ES-I3 (cell line): ENCODE data around the gene TCP10L.
A peak's percentile ranks its signal among the peaks of the same experiment; 100 is the strongest.
"Not testable (repeated sequence)": the region's sequence is repeated elsewhere in the genome, so short reads cannot be mapped to it uniquely, and the experiment has no call there.

Source experiments
- H3K36me3 ChIP-seq: 2 replicates; pipeline ENCODE4 v1.6.1; 2013; ENCODE audit warnings: mild to moderate bottlenecking, low read length, control low read depth, moderate library complexity; ENCODE audit not compliant: insufficient read depth
- H3K4me1 ChIP-seq: 2 replicates; pipeline ENCODE4 v1.6.1; 2013; ENCODE audit warnings: mild to moderate bottlenecking, control low read depth, low read length; ENCODE audit not compliant: insufficient read depth
- H3K9ac ChIP-seq: 2 replicates; pipeline ENCODE4 v1.6.1; 2013; ENCODE audit warnings: low read depth, mild to moderate bottlenecking, low read length, moderate library complexity
- H3K9me3 ChIP-seq: 2 replicates; pipeline ENCODE4 v1.6.1; 2013; ENCODE audit warnings: mild to moderate bottlenecking, low read length, moderate library complexity; ENCODE audit not compliant: control insufficient read depth, insufficient read depth

TCP10L gene, protein sequence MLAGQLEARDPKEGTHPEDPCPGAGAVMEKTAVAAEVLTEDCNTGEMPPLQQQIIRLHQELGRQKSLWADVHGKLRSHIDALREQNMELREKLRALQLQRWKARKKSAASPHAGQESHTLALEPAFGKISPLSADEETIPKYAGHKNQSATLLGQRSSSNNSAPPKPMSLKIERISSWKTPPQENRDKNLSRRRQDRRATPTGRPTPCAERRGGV

DNA sequence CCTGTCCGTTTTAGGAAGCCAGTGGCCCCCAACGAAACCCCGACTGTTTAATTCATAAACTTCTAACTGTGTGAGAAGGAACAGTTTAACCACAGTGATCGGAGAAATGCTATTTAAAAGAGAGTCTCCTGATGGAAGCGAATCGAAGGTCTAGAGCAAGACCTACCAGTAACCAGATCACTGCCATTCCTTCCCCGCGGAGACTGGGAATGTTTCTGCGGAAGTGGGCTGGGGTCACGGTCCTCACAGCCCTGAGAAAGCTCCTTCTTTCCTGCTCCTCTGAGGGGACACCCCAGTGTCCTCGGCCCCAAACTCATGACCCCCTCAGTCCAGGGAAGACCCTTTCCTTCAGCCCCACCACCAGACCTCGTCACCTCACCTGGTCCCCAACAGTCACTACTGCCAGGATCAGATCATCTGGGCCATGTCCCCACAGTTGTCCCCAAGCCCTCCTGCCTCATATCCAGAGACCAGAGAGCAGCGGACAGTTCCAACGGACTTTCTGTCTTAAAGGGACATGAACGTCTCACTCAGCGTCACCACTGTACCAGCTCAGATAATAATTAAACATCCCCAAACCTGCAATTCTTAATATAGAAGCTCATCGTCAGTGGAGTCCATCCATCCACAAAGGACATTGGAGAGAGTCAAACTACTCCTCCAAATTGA is at the start of gene TCP10L:
TSS of gene TCP10L (minus strand) at position 482 of the 669 bp plus-strand sequence. CDS start 1,219 bp downstream, outside the sequence.
- no peaks in the 10 kb centered on the region for H3K9me3 ChIP-seq
- no peaks in the 10 kb centered on the region for H3K36me3 ChIP-seq
- H3K9ac ChIP-seq = no peak within 1 kb of the TSS
- no peaks in the 10 kb centered on the region for H3K4me1 ChIP-seq

DNA sequence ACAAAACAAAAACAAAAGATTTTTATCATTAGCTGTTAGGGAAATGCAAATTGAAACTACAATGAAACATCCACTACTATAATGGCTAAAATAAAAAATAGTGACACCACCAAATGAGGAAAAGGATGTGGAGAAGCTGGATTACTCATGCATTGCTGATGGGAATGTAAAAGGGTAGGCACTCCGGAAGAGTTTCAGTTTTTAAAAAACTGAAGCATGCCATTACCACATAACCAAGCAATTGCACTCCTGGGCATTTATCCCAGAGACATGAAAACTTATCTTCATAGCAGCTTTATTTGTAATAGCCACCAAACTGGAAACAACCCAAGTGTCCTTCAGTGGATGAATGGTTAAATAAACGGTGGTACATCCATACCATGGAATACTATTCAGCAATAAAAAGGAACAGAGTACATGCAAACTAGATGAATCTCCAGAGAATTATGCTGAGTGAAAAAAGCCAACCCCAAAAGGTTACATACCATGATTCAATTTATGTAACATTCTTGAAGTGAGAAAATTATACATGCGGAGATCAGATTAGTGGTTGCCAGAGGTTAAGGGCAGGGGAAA is 41.4 kb upstream of the TCP10L start:
- no peak overlapping the region for H3K9ac ChIP-seq
- no peaks in the 10 kb centered on the region for H3K4me1 ChIP-seq
- no peaks in the 10 kb centered on the region for H3K9me3 ChIP-seq
- H3K36me3 ChIP-seq = no peaks in the 10 kb centered on the region

DNA sequence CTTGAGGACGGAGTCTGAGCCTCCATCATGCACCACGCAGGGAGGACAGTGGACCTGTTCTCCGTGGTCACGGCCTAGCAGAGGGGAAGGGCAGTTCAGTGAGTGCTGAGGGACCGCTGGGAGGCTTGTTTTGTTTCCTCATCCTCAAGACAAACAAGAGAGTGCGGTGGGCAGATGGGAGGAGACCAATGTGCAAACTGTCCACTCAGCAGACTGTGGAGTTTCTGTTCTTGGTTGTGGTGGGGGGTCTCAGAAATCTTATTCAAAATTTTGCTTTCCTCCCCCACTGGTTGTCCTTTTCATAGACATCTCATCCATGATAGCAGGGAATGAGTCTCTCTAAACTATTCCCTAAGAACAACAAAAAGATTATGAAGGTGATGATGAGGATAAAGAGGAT is 32.9 kb upstream of the TCP10L start:
- H3K9me3 ChIP-seq, H3K36me3 ChIP-seq, H3K9ac ChIP-seq, H3K4me1 ChIP-seq: not testable (repeated sequence)

DNA sequence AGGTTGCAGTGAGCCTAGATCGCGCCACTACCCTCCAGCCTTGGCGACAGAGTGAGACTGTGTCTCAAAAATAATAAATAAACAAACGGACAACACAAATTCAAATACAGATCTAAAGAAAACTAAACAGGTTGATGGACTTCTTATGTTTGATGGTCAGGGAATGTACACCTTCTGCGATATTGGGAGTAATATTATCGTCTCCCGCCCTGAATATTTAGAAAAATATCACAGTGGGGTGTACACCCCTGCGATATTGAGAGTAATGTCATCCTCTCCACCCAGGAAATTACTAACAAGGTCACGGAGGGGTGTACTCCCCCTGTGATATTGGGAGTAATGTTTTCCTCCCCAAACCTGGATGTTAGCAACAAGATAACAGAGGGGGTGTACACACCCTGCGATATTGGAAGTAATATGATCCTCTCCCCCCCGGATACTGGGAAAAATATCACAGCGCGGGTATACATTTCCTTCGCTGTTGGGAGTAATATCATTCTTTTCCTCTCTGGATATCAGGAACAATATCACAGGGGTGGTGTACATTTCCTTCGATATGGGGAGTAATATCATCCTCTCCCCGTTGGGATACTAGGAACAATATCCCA is 28.2 kb upstream of the TCP10L start:
- Histone ChIP-seq H3K4me1 (no peaks in the 10 kb centered on the region), H3K9me3 (no peaks in the 10 kb centered on the region), H3K36me3 (peaks cover 4% of the 10 kb centered on the region; the same call in 1 of the 2 replicates), H3K9ac (peak overlapping the region; percentile 96; the same call in 1 of the 2 replicates)

DNA sequence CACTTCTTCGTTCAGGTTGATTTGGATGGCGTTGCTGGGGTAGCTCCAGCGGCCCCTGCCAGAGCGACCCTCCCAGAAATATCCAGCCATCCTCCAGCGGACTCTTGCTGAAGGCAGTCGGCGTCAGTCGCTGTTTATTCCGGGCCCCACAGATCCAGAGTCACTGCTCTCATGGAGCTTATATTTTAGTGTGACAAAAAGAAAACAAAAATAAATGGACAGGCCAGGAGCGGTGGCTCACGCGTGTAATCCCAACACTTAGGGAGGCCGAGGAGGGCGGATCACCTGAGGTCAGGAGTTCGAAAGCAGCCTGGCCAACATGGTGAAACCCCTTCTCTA is 27.6 kb upstream of the TCP10L start:
- Histone ChIP-seq H3K4me1 (no peaks in the 10 kb centered on the region), H3K36me3 (peaks cover 4% of the 10 kb centered on the region; the same call in 1 of the 2 replicates), H3K9me3 (no peaks in the 10 kb centered on the region), H3K9ac (peak overlapping the region; percentile 96)

DNA sequence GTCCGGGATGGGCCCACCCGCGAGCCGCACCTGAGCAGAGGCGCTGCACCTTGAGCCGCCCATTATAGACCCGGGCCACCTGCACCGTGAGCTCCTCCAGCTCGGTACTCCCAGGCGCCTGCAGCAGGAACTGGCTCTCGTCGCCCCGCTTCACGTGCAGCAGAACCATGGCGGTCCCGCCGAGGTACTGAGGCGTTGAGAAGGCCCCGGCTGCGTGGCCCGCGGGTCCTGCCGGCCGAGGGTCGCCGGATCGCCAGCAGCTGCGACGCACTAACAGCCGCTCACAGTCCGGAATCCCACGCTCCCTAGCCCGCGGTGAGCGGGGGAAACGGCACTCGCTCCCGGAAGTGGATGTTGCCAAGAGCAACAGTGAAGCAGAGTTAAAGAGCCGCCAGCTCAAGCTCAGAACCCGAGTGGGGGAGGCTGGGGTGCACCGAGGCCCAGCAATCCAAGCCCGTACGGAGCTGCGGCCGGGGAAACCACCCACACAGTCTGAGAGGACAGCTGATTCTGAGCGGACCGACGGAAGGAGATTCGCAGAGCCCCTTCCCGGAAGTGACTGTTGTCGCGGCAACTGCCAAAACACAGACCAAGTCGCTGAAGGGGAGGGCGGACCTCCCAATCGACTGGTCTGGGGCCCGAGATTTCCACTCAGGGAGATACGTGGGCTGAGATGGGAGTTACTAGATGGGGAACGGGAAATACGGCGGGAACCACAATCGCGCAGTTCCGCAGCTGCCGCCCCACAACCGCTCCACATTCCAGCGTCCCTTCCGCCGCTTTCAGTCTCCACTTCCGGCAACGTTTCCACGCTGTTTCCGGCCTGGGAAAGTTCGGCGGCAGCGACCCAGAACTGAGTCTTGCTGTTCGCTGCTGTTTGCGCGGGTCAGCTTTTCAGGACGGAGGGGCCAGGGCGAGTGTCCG is 27.0 kb upstream of the TCP10L start, which contains the start of gene CFAP298:
TSS of gene CFAP298 (minus strand) at position 303 of the 924 bp plus-strand sequence. CDS start at position 169, 134 bp downstream.
- Histone ChIP-seq H3K9ac (peak within 1 kb of the TSS; percentile 96), H3K36me3 (peaks cover 4% of the 10 kb centered on the region; the same call in 1 of the 2 replicates), H3K9me3 (no peaks in the 10 kb centered on the region), H3K4me1 (no peaks in the 10 kb centered on the region)

DNA sequence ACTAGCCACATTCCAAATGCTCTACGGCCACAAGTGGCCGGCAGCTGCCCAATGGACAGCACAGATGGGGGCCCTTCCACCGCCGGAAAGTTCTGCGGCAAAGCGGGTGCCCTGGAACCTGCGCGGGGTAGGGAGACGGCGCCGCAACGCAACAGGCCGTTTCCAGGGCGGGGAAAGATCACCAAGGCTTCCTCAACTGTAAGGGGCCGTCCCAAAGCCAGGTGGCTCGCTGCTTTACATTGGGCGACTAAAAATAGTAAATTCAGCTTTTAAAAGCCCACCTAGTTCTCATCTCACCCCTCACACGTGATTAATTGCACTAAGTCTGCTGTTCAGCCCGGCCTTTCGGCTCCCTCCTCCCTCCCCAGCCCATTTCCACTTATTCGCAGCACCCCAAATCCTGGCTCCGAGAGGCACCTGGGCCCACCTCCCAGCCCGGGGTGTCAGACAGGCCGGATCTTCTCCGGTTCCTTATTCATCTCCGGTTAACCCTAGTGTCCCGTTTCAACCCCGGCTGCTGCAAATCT is 26.2 kb upstream of the TCP10L start:
- Histone ChIP-seq H3K9me3 (no peaks in the 10 kb centered on the region), H3K9ac (peak overlapping the region; percentile 96), H3K4me1 (no peaks in the 10 kb centered on the region), H3K36me3 (peaks cover 4% of the 10 kb centered on the region; the same call in 1 of the 2 replicates)

DNA sequence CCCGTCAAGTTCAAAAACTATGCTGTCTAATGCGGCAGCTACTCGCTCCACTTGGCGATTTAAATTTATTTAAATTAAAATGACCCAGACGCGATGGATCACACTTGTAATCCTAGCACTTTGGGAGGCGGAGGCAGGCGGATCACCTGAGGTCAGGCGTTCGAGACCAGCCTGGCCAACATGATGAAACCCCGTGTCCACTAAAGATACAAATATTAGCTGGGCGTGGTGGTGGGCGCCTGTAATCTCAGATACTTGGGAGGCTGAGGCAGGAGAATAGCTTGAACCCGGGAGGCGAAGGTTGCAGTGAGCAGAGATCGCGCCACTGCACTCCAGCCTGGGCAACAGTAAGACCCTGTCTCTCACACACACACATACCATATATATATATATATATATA is 25.6 kb upstream of the TCP10L start:
- H3K36me3 ChIP-seq, H3K4me1 ChIP-seq: not testable (repeated sequence)
- H3K9ac ChIP-seq = peak overlapping the region; percentile 96; the same call in 1 of the 2 replicates

DNA sequence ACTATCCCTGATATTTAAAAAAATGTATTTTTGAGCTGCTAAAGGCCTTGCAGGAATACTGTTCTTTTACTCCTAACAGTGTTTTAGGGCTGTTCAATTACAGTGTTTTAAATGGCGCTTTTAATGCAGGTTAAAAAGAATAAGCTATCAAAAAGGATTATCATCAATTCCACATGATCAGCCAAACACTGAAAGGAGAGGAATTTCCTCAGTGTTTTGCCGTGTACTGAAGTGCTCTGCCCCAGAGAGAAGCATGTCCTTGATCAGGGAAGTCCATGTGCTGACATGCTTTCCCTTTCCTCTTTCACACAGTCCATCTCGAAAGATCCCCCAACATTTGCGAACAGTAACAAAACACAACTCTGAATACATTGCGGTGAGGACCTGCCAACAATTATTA is 23.5 kb upstream of the TCP10L start:
- H3K9ac ChIP-seq = no peak overlapping the region
- H3K9me3 ChIP-seq = no peaks in the 10 kb centered on the region
- H3K4me1 ChIP-seq = peaks cover 20% of the 10 kb centered on the region
- peaks cover 4% of the 10 kb centered on the region; the same call in 1 of the 2 replicates for H3K36me3 ChIP-seq

More for the DNA sequence above, 25.6 kb upstream of the TCP10L start:
- not testable (repeated sequence) for H3K9me3 ChIP-seq

DNA sequence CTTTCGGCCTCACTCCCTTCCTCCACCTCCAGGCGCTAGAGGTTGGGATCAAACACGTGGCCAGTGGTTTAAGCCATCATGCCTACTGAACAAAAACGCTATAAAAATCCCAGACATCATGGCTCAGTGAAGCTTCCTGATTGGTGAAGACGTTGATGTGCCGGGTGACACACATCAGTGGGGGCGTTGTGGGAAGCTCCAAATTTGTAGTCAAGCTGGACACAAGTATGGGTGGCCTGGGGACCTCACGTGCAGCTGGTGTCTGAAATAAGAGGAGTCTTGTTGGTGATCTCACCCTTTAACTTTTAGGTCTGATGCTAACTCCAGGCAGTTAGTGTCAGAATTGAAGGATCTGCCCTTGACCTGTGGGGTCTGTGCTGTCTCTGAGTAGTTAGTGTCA is 20.1 kb upstream of the TCP10L start:
- Histone ChIP-seq H3K4me1 (peaks cover 30% of the 10 kb centered on the region), H3K9ac (no peak overlapping the region), H3K36me3 (peaks cover 4% of the 10 kb centered on the region; the same call in 1 of the 2 replicates), H3K9me3 (no peaks in the 10 kb centered on the region)

DNA sequence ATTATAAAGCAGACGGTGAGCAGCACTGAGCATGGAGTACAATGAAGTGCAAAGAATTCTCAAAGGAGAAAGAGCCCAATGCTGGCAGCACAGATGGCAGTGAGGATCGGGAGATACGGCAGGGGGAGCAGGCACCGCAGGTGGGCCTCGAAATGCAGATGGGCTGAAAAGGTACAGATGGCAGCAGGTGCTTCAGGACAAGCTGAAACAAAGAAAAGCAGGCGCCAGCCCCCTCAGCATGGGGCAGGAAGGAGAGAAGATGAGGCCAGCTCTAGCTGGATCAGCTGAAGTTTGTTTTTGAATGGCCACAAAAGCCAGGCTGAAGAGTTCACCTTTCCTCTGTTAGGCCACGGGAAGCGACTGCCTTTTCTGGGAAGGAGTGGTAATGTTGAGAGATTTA is 19.1 kb upstream of the TCP10L start:
- Histone ChIP-seq H3K36me3 (peaks cover 6% of the 10 kb centered on the region; the same call in 1 of the 2 replicates), H3K4me1 (peaks cover 30% of the 10 kb centered on the region), H3K9me3 (no peaks in the 10 kb centered on the region), H3K9ac (no peak overlapping the region)

DNA sequence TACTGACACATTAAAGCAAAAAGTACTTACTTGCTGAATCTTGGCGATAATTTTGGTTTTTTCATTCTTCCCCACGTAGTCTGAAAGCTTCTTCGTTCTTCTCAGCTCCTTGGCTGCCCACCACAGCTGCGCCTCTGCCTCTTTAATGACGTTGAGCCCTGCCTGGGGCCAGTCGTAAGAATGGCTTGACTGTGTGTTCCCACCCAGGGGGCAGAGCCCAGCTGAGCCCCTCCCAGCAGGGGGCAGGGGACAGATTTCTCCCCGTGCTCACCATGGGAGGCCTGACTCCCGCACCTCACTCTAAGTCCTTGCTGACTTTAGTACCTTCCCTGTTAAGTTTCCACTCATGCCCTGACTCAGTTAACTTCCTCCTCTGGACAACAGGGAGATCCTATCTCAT is 17.8 kb upstream of the TCP10L start:
- Histone ChIP-seq H3K4me1 (peaks cover 30% of the 10 kb centered on the region), H3K9me3 (no peaks in the 10 kb centered on the region), H3K9ac (no peak overlapping the region), H3K36me3 (peaks cover 3% of the 10 kb centered on the region; the same call in 1 of the 2 replicates)

DNA sequence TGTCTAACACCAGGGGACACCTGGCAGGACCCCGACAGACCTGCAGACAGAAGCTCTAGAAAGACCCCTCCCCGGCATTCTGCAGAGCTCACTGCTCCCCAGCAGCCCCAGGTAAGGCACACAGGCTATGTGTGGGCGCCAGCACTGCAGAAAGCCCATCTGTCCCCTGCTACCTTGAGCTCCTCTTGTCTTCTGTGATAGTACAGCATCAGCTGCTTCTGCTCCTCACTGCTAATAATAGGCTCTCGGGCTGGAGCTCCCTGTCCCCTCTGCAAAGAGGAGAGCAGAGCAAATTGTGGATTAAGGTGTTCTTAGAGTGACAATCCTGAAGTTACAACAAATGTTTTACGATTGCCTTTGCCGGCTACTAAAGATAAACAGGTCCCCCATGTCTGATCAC is 16.8 kb upstream of the TCP10L start:
- H3K9ac ChIP-seq = no peak overlapping the region
- peaks cover 30% of the 10 kb centered on the region for H3K4me1 ChIP-seq
- no peaks in the 10 kb centered on the region for H3K9me3 ChIP-seq
- peaks cover 3% of the 10 kb centered on the region; the same call in 1 of the 2 replicates for H3K36me3 ChIP-seq
